Prostate gland (tissue), 2 donors: ENCODE results near the gene MEF2D.

Experiments
- CTCF ChIP-seq, 4 experiments: fragments of 200-600 bp in 2 of 4; fragments of 450-650 bp in 2 of 4; sonication (generic) in 2 of 4; IDR thresholded peaks; 1 replicate in 3 of 4; 2 replicates in 1 of 4; pipeline ENCODE4 v1.5.1; 2016 to 2019; ENCODE audit warnings: antibody characterized with exemption in 4 of 4, mild to moderate bottlenecking in 2 of 4, moderate library complexity in 2 of 4
- POLR2A ChIP-seq: fragments of 450-650 bp; IDR thresholded peaks from one replicate; pipeline ENCODE4 v1.6.1; 2016; ENCODE audit warnings: antibody characterized with exemption, mild to moderate bottlenecking

- no peak for TF ChIP-seq CTCF (IDR thresholded peaks at IDR 0.05)
- no peak for TF ChIP-seq POLR2A
Measured at GRCh38 chr1:156534424-156535060, 34.0 kb upstream of the MEF2D start.
